ENCODE data around the gene WIPI1.

DNA sequence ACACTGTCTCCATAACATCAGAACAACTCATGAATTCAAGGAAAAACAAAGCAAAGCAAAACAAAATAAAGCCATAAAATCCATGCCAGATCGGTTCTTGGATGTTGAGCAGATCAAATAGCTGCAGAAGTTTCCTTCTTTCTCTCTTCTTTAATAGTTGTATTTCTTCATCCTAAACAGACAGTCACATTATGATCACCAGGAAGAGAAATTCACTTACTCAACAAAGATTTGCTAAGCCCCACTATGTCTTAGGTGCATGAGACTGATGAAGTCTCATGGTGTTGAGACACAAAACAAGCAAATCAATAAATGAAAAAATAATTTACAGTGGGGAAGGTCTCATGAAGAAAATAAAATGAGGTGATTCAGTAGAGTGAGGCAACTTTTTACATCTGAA lies 72.8 kb downstream of the WIPI1 start:
- TF ChIP-seq GATA2 (IDR thresholded peaks at IDR 0.05; ENCODE audit: low read depth, low read length) = no peak
- TF ChIP-seq GATA3 (IDR thresholded peaks at IDR 0.05; ENCODE audit: low read depth, low read length) = no peak

Measured in SH-SY5Y (cell line).